IPS-20b (cell line): ENCODE measurements around the gene EEFSEC.

Experiments used
- H3K27ac ChIP-seq: one replicate; pipeline ENCODE4 v1.5.1; 2013; ENCODE audit warnings: low read length
- H3K27me3 ChIP-seq: 2 replicates; pipeline ENCODE4 v1.6.1; 2013; ENCODE audit warnings: mild to moderate bottlenecking, low read length, inconsistent platforms; ENCODE audit not compliant: insufficient read depth
- H3K36me3 ChIP-seq: 2 replicates; pipeline ENCODE4 v1.6.1; 2013; ENCODE audit warnings: low read depth, mild to moderate bottlenecking, inconsistent platforms, low read length, moderate library complexity; ENCODE audit not compliant: insufficient read depth
- H3K4me1 ChIP-seq: 2 replicates; pipeline ENCODE4 v1.6.1; 2013; ENCODE audit warnings: mild to moderate bottlenecking, control low read depth, inconsistent platforms, low read length, moderate library complexity; ENCODE audit not compliant: insufficient read depth
- H3K4me3 ChIP-seq: 2 replicates; pipeline ENCODE4 v1.5.1; 2013; ENCODE audit warnings: mild to moderate bottlenecking, low read length, inconsistent platforms
- H3K9ac ChIP-seq: 2 replicates; pipeline ENCODE4 v1.6.1; 2013; ENCODE audit warnings: low read depth, mild to moderate bottlenecking, inconsistent platforms, low read length, moderate library complexity
- H3K9me3 ChIP-seq: 2 replicates; pipeline ENCODE4 v1.6.1; 2013; ENCODE audit warnings: mild to moderate bottlenecking, low read depth, low read length, inconsistent platforms; ENCODE audit not compliant: insufficient read depth

EEFSEC gene

DNA sequence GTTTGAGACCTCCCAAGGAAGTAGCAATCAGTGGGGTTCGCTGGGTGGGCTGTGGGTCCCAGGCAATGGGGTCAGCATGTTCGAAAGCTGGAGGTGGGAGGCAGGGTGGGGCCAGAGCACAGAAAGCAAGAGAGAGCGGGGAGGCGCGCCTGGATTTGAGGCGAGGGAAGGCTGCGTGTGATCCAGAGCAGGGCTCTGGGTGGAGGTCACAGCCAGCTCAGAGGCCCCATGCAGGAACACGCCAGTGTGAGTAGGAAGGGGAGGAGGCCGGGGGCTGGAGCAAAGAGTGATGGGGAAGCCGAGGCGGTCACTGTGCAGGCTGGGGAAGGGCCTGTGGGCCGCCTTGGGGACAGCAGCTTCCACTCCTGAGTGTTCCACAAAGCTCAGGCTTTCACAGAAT lies 304.7 kb downstream of the EEFSEC start:
- Histone ChIP-seq H3K4me3 (no peak overlapping the region), H3K9me3 (no peaks in the 10 kb centered on the region), H3K27ac (no peak overlapping the region), H3K9ac (no peak overlapping the region), H3K36me3 (no peaks in the 10 kb centered on the region), H3K4me1 (no peaks in the 10 kb centered on the region), H3K27me3 (peaks cover 40% of the 10 kb centered on the region)
